Uterus (tissue), 4 donors: ENCODE measurements around the gene ADRA2A. TPM values are rescaled to one million over a fixed set of nuclear protein-coding genes. Genes with fewer than 3 reads are reported as not detected.

Source experiments
- DNase-seq, 2 donors: peaks; one replicate each; pipeline ENCODE4 v3.0.0-alpha.2; 2019 to 2020
- H3K27ac ChIP-seq, 2 donors: fragments of 200-600 bp; sonication (generic); 1 replicate in 1 of 2; 2 replicates in 1 of 2; pipeline ENCODE4 v1.5.1; 2016 to 2018
- H3K27me3 ChIP-seq, 2 donors: fragments of 200-600 bp; sonication (generic); one replicate each; pipeline ENCODE4 v1.5.1; 2018 to 2019; ENCODE audit warnings: control low read depth in 1 of 2
- H3K36me3 ChIP-seq, 2 donors: fragments of 200-600 bp; sonication (generic); one replicate each; pipeline ENCODE4 v1.5.1; 2019; ENCODE audit warnings: control low read depth in 1 of 2
- H3K4me1 ChIP-seq, 2 donors: fragments of 200-600 bp; sonication (generic); one replicate each; pipeline ENCODE4 v1.5.1; 2018 to 2019; ENCODE audit warnings: control low read depth in 1 of 2
- H3K4me3 ChIP-seq, 2 donors: fragments of 200-600 bp; sonication (generic); 1 replicate in 1 of 2; 2 replicates in 1 of 2; pipeline ENCODE4 v1.5.1; 2018 to 2019; ENCODE audit warnings: mild to moderate bottlenecking in 1 of 2
- H3K9me3 ChIP-seq, 2 donors: fragments of 200-600 bp; sonication (generic); one replicate each; pipeline ENCODE4 v1.5.1; 2019; ENCODE audit warnings: control low read depth in 1 of 2
- CTCF ChIP-seq, 4 experiments: fragments of 200-600 bp in 2 of 4; fragments of 450-650 bp in 2 of 4; sonication (generic) in 2 of 4; IDR thresholded peaks; one replicate each; pipeline ENCODE4 v1.5.1; 2016 to 2019; ENCODE audit warnings: antibody characterized with exemption in 4 of 4, mild to moderate bottlenecking in 2 of 4, moderate library complexity in 1 of 4
- POLR2A ChIP-seq, 2 donors: fragments of 450-650 bp; IDR thresholded peaks; one replicate each; pipeline ENCODE4 v1.6.1; 2016; ENCODE audit warnings: antibody characterized with exemption in 2 of 2, mild to moderate bottlenecking in 1 of 2, moderate library complexity in 1 of 2
- intact Hi-C: fragments of 100-400 bp; cut with DNase I; formaldehyde crosslinking; loops from one replicate; pipeline ENCODE4 v1.15.1; 2023; ENCODE audit warnings: low total_unique reads
- total RNA-seq, 4 donors: library from RNA; depleted of rRNA in 3 of 4; stranded (reverse); fragments of >200 nt in 3 of 4; gene quantifications; one replicate each; pipeline versions ENCODE4 v1.1.0 to v1.2.4, GENCODE V29; 2014 to 2023
- donor health status: DM: yes; HTN: yes; CAD: no.

The ADRA2A gene
- total RNA-seq, 4 donors from 2014 or later, result 0.26 to 4.9 (median 2.7) TPM

- Histone ChIP-seq H3K4me3 (no peak overlapping the region), H3K9me3 (no peaks in the 10 kb centered on the region), H3K27ac (no peak overlapping the region), H3K36me3 (no peaks in the 10 kb centered on the region), H3K27me3 (no peaks in the 10 kb centered on the region), H3K4me1 (no peaks in the 10 kb centered on the region)
- DNase-seq, result no peak
- intact Hi-C loops, result no loop called here
- TF ChIP-seq POLR2A (IDR thresholded peaks at IDR 0.05) (no peak), CTCF (IDR thresholded peaks at IDR 0.05) (no peak)
Measured at GRCh38 chr10:111113961-111114757, 37.3 kb downstream of the ADRA2A start.

GRCh38 chr10:111114758-111115500 lies 38.1 kb downstream of the ADRA2A start:
- DNase-seq, result no peak

GRCh38 chr10:111116211-111116610 lies 39.4 kb downstream of the ADRA2A start:
- TF ChIP-seq CTCF (IDR thresholded peaks at IDR 0.05) (no peak), POLR2A (IDR thresholded peaks at IDR 0.05) (no peak)
- intact Hi-C loops, result no loop called here
- DNase-seq, result no peak

More at GRCh38 chr10:111114758-111115500, 38.1 kb downstream of the ADRA2A start:
- no peak overlapping the region for H3K4me3 ChIP-seq
- no peak overlapping the region for H3K27ac ChIP-seq
- H3K9me3 ChIP-seq, result no peaks in the 10 kb centered on the region
- TF ChIP-seq CTCF (IDR thresholded peaks at IDR 0.05) (no peak), POLR2A (IDR thresholded peaks at IDR 0.05) (no peak)
- H3K27me3 ChIP-seq, result no peaks in the 10 kb centered on the region
- no peaks in the 10 kb centered on the region for H3K4me1 ChIP-seq
- H3K36me3 ChIP-seq, result no peaks in the 10 kb centered on the region
- intact Hi-C loops, result no loop called here

GRCh38 chr10:111116762-111117445 lies 40.1 kb downstream of the ADRA2A start:
- no peaks in the 10 kb centered on the region for H3K9me3 ChIP-seq
- intact Hi-C loops, result no loop called here
- no peaks in the 10 kb centered on the region for H3K4me1 ChIP-seq
- H3K36me3 ChIP-seq, result no peaks in the 10 kb centered on the region
- TF ChIP-seq POLR2A (IDR thresholded peaks at IDR 0.05) (no peak), CTCF (IDR thresholded peaks at IDR 0.05) (no peak)
- no peaks in the 10 kb centered on the region for H3K27me3 ChIP-seq
- DNase-seq, result no peak
- no peak overlapping the region for H3K4me3 ChIP-seq
- no peak overlapping the region for H3K27ac ChIP-seq

More at GRCh38 chr10:111116211-111116610, 39.4 kb downstream of the ADRA2A start:
- H3K4me1 ChIP-seq, result no peaks in the 10 kb centered on the region
- H3K9me3 ChIP-seq, result no peaks in the 10 kb centered on the region
- no peaks in the 10 kb centered on the region for H3K36me3 ChIP-seq
- H3K27me3 ChIP-seq, result no peaks in the 10 kb centered on the region
- H3K4me3 ChIP-seq, result no peak overlapping the region
- H3K27ac ChIP-seq, result no peak overlapping the region
